ENCODE measurements around the gene LDHA. TPM values are rescaled to one million over a fixed set of nuclear protein-coding genes. Genes with fewer than 3 reads are reported as not detected.

LDHA gene
- total and polyA plus RNA-seq, 2 of the 8 experiments (the other 6 are each of a cell fraction or from before 2014, with no cell fraction given), result 443 to 486 TPM

GRCh38 chr11:18379201-18379600 is 15.2 kb upstream of the LDHA start:
- no peak overlapping the region for H2BK15ac ChIP-seq (ENCODE audit: low read length)
- no peak overlapping the region for H2BK120ac ChIP-seq (replicated peaks; ENCODE audit: low read depth, low read length)
- CTCF ChIA-PET (ENCODE audit: partially characterized antibody), result no interaction called here
- WGBS, 2 experiments (ENCODE audit: extremely low coverage in 1 of 2, insufficient coverage in 1 of 2, insufficient read length in 1 of 2, insufficient replicate concordance in 2 of 2, low coverage in 1 of 2, low lambda C conversion rate in 2 of 2, missing lambda C conversion rate in 1 of 2), result 65% methylated on average over 2 of the region's 2 CpGs; no CpG with 5 or more reads in 1 of the 2 experiments
- no peak overlapping the region for H3K18ac ChIP-seq (ENCODE audit: extremely low read depth, low read length)
- no peak overlapping the region for H3K14ac ChIP-seq (ENCODE audit: insufficient read length)
- H4K8ac ChIP-seq (ENCODE audit: extremely low read depth, insufficient read depth, low read length), result no peak overlapping the region
- no peak overlapping the region for H4K91ac ChIP-seq (replicated peaks; ENCODE audit: insufficient read length, low read length)
- H3K36me3 ChIP-seq (ENCODE audit: control insufficient read depth in 2 of 4, insufficient read depth in 4 of 4, low read length in 3 of 4), result no peaks in the 10 kb centered on the region
- H2AFZ ChIP-seq (ENCODE audit: low read length), result peak overlapping the region; percentile 87; the same call in 1 of the 2 replicates
- H3K4me1 ChIP-seq (replicated peaks in 1 of 4; ENCODE audit: control insufficient read depth in 3 of 4, insufficient read depth in 4 of 4, low read length in 3 of 4), result peaks cover 0 to 5% (median 2%) of the 10 kb centered on the region in 4 experiments; a peak in 1 of 7 replicates
- H3K4me3 ChIP-seq (ENCODE audit: extremely low read depth in 1 of 4, insufficient read depth in 2 of 4, low read depth in 3 of 4, low read length in 4 of 4), result no peak overlapping the region
- H3K9ac ChIP-seq (replicated peaks in 1 of 4; ENCODE audit: extremely low read depth in 1 of 4, low read depth in 3 of 4, low read length in 3 of 4), result no peak overlapping the region
- H2AK5ac ChIP-seq (ENCODE audit: low read depth, low read length), result no peak overlapping the region
- H2BK12ac ChIP-seq (ENCODE audit: low read depth, low read length), result no peak overlapping the region
- H3K4ac ChIP-seq (replicated peaks; ENCODE audit: insufficient read length, low read depth, low read length), result no peak overlapping the region
- H3K4me2 ChIP-seq (ENCODE audit: insufficient read depth in 1 of 2, low read depth in 2 of 2, low read length in 2 of 2), result no peak overlapping the region
- no peak overlapping the region for H2BK5ac ChIP-seq (ENCODE audit: low read depth, low read length)
- H4K20me1 ChIP-seq (replicated peaks in 1 of 2; ENCODE audit: control insufficient read depth in 1 of 2, insufficient read depth in 2 of 2, low read length in 2 of 2), result no peaks in the 10 kb centered on the region
- no peaks in the 10 kb centered on the region for H3K79me2 ChIP-seq (ENCODE audit: control insufficient read depth in 1 of 2, insufficient read depth in 2 of 2, low read length in 2 of 2)
- H3K27me3 ChIP-seq (replicated peaks in 1 of 4; ENCODE audit: control insufficient read depth in 3 of 4, extremely low read depth in 1 of 4, insufficient read depth in 3 of 4, low read length in 3 of 4), result no peaks in the 10 kb centered on the region
- no peak overlapping the region for H3K56ac ChIP-seq (replicated peaks; ENCODE audit: insufficient read length, low read depth, low read length)
- no peaks in the 10 kb centered on the region for H3K23me2 ChIP-seq (ENCODE audit: low read depth, low read length)
- no peak overlapping the region for H3K23ac ChIP-seq (ENCODE audit: insufficient read length)
- POLR2A ChIA-PET (ENCODE audit: partially characterized antibody), result interaction anchor here (1.0 to 1.3 kb wide), 2 partner anchors 13 to 58 kb away, joined by 3 to 4 read pairs; partner anchors contain the start of gene HPS5
- H4K5ac ChIP-seq (ENCODE audit: insufficient read length, low read depth, low read length), result no peak overlapping the region
- no peaks in the 10 kb centered on the region for H3K79me1 ChIP-seq (ENCODE audit: low read depth, low read length)
- no peaks in the 10 kb centered on the region for H3K9me3 ChIP-seq (ENCODE audit: insufficient read depth in 2 of 2, low read depth in 1 of 2, low read length in 1 of 2)
- FAIRE-seq (no peak), DNase-seq (ENCODE audit: low read depth in 1 of 2, low spot score in 2 of 2) (no peak)
- no peak overlapping the region for H3K27ac ChIP-seq (ENCODE audit: low read depth, low read length)
- no peak overlapping the region for H2BK20ac ChIP-seq (ENCODE audit: low read length)
- TF ChIP-seq SP4 (IDR thresholded peaks at IDR 0.05; ENCODE audit: low read length), result no peak
- no peak for TF ChIP-seq POLR2A (IDR thresholded peaks at IDR 0.05; ENCODE audit: control extremely low read depth in 1 of 2, low read depth in 2 of 2, low read length in 2 of 2)
- TF ChIP-seq RBBP5 (IDR thresholded peaks at IDR 0.05; ENCODE audit: borderline replicate concordance, low read depth, low read length), result no peak
- no peak for TF ChIP-seq TCF12 (IDR thresholded peaks at IDR 0.05; ENCODE audit: low read depth, low read length)
- no peak for TF ChIP-seq MAFK (IDR thresholded peaks at IDR 0.05; ENCODE audit: low read depth, low read length)
- no peak for TF ChIP-seq RXRA (IDR thresholded peaks at IDR 0.05; ENCODE audit: insufficient read depth, low read depth, low read length)
- TF ChIP-seq TEAD4 (IDR thresholded peaks at IDR 0.05; ENCODE audit: low read depth, low read length), result no peak
- TF ChIP-seq SUZ12 (IDR thresholded peaks at IDR 0.05; ENCODE audit: low read length), result no peak
- no peak for TF ChIP-seq USF2 (IDR thresholded peaks at IDR 0.05; ENCODE audit: low read length)
- no peak for TF ChIP-seq SIX5 (IDR thresholded peaks at IDR 0.05; ENCODE audit: low read depth, low read length)
- no peak for TF ChIP-seq CHD2 (IDR thresholded peaks at IDR 0.05; ENCODE audit: low read length)
- no peak for TF ChIP-seq GTF2F1 (IDR thresholded peaks at IDR 0.05; ENCODE audit: borderline replicate concordance, low read depth, low read length)
- no peak for TF ChIP-seq SAP30 (IDR thresholded peaks at IDR 0.05; ENCODE audit: insufficient read depth, insufficient replicate concordance, low read length)
- TF ChIP-seq TBP (IDR thresholded peaks at IDR 0.05; ENCODE audit: low read depth, low read length), result no peak
- TF ChIP-seq NANOG (IDR thresholded peaks at IDR 0.05; ENCODE audit: insufficient read depth, low read depth, low read length, poor library complexity, severe bottlenecking), result no peak
